ENCODE data around the gene SMPD4.
A peak's percentile ranks its signal among the peaks of the same experiment; 100 is the strongest.
"Not testable (repeated sequence)": the region's sequence is repeated elsewhere in the genome, so short reads cannot be mapped to it uniquely, and the experiment has no call there.

The SMPD4 gene, protein sequence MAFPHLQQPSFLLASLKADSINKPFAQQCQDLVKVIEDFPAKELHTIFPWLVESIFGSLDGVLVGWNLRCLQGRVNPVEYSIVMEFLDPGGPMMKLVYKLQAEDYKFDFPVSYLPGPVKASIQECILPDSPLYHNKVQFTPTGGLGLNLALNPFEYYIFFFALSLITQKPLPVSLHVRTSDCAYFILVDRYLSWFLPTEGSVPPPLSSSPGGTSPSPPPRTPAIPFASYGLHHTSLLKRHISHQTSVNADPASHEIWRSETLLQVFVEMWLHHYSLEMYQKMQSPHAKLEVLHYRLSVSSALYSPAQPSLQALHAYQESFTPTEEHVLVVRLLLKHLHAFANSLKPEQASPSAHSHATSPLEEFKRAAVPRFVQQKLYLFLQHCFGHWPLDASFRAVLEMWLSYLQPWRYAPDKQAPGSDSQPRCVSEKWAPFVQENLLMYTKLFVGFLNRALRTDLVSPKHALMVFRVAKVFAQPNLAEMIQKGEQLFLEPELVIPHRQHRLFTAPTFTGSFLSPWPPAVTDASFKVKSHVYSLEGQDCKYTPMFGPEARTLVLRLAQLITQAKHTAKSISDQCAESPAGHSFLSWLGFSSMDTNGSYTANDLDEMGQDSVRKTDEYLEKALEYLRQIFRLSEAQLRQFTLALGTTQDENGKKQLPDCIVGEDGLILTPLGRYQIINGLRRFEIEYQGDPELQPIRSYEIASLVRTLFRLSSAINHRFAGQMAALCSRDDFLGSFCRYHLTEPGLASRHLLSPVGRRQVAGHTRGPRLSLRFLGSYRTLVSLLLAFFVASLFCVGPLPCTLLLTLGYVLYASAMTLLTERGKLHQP

DNA sequence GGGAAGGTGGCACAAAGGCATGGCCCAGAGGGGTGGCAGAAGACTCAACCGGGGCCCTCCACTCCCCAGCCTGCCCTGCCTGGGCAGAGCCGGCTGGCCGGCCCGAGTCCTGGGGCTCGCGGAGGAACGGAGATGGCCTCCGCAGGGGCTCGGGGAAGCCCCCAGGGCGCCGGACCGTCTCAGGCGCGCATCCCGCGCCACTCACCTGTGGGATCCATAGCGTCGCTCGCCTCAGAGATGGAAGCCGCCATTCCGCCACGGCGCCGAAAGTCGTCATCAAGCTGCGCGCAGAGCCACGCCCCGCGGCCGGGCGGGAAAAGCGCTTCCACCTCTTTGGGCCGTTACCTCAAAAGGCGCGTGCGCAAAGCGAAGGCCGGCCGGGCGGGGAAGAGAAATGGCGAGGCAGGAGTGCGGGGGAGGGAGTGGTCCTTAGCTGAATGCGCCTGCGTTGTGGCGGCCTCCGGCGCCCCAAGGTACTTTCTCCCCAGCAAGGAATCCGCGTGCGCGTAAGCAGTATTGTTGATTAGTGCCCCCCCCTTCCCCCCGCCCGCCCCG lies at the start of gene SMPD4:
Gene SMPD4, minus strand, starts transcription at position 278 of the 555 bp plus-strand sequence. CDS start 5,010 bp downstream, outside the sequence.
- DNase-seq (ENCODE audit: low read depth in 2 of 2): peak; percentile 95 to 96

DNA sequence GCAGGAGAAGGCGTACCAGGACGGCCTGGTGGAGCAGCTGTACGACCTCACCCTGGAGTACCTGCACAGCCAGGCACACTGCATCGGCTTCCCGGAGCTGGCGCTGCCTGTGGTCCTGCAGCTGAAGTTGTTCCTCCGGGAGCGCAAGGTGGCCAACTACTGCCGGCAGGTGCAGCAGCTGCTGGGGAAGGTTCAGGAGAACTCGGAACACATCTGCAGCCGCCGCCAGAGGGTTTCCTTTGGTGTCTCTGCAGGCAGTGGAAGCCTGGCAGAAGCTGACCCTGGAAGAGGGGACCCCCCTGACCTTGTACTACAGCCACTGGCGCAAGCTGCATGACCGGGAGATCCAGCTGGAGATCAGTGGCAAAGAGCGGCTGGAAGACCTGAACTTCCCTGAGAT lies 49.5 kb upstream of the SMPD4 start:
- DNase-seq (ENCODE audit: low read depth in 2 of 2): not testable (repeated sequence)

DNA sequence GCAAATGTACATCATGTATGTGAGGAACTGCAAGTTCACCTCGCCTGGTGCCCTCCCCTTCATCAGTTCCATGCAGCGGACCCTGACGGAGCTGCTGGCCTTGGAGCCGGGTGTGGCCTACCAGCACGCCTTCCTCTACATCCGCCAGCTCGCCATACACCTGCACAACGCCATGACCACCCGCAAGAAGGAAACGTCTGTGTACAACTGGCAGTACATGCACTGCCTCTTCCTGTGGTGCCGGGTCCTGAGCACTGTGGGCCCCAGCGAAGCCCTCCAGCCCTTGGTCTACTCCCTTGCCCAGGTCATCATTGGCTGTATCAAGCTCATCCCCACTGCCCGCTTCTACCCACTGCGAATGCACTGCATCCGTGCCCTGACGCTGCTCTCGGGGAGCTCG lies 49.0 kb upstream of the SMPD4 start:
- DNase-seq (ENCODE audit: low read depth in 2 of 2): not testable (repeated sequence)

DNA sequence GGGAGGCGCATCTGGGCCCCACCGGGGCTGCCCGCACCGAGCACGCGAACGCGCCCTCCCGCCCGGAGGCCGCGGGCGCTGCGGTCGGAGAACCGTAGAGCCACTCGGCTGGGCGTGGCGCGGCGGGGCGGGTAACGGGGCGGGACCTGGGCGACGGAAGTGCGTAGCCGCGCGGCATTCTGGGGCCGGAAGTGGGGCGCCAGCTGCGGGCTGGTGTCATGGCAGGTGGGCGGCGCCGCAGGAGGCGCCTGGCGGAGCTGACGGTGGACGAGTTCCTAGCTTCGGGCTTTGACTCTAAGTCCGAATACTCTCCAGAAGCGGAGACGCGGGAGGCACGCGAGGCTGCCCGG lies 47.7 kb upstream of the SMPD4 start:
- peak in 1 of 2 donors; percentile 4 for DNase-seq (ENCODE audit: low read depth in 2 of 2)

DNA sequence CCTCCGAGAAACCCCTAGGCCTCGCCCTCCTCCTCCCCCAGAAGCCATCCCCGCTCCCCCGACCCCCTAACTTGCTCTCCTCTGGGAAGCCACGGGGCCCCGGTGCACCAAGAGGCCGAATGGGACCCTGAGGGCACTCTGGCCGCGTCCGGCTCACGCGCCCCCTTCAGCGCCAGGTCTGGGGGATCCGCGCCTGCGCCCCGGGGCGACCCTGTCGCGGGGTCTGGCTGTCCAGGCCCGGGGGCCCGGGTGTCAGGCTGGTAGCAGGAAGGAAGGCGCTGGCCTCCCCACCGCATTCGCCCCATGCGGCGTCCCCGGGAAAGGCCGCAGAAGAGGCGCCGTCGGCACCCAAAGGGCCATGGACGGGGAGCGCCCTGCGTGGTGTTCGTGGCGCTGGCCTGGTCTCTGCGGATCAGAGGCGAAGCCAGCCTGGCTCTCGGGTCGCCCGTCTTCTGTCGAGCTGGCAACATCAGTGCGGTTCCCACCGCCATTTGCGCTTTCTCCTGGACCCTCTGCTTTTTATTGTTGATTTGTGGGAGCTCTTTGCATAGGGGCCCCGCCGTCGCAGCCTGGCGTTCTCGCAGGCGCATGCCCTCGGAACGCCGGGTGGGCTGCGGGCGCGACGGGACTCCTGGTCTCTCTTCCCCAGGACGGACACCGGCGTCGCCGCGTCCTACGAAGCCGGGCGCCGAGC lies 47.2 kb upstream of the SMPD4 start:
- not testable (repeated sequence) for DNase-seq (ENCODE audit: low read depth in 2 of 2)

DNA sequence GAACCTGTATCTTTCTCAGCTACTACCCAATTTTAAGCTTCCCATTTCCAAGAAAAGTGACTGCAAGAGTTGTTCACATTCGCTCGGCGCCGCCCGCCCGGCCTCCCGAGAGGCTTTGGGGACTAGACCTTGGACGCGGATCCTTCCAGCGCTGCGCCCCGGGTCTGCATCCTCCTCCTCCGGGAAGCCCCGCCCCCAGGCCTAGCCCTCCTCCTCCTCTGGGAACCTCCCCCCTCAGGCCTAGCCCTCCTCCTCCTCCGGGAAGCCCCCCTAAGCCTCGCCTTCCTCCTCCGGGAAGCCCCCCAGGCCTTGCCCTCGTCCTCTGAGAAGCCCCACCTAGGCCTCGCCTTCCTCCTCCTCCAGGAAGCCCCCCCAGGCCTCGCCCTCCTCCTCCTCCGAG lies 46.6 kb upstream of the SMPD4 start:
- DNase-seq (ENCODE audit: low read depth in 2 of 2): not testable (repeated sequence)

DNA sequence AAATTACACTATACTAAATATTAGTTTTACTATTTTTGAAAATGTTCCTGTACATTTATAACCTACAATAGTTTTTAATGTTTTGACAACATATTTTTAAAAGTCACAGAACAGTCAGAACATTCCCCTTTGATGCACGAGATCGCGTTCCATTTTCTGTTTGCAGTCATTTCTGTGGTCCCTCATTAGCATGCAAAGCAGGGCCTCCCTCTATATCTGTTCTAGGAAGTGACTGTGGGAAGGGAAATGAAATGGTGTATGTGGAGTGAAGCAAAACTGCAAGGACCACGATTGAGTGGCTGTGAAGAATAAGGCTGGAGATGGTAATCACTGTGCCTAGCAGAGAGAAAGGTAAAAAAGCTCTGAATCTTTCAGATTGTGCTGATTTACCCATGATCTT lies 41.1 kb upstream of the SMPD4 start:
- DNase-seq (ENCODE audit: low read depth in 2 of 2): not testable (repeated sequence)

DNA sequence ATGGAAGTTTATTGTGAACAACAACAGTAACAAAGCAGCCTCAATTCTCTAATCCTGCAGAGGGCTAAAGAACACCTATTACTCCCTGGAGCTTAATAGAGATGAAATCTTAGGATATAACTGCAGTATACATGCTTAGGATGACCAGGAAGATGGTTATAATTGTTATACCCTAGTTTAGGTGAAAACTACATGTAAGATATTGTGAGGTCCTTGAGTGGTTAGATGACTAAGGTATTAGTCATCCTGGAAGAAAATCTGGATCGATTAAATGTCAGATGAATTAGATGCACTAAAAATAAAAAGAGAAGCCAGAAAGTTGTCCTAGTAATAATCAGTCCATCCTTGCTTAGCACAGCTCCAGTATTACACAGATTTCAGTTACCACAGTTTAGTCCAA lies 39.1 kb upstream of the SMPD4 start:
- not testable (repeated sequence) for DNase-seq (ENCODE audit: low read depth in 2 of 2)

DNA sequence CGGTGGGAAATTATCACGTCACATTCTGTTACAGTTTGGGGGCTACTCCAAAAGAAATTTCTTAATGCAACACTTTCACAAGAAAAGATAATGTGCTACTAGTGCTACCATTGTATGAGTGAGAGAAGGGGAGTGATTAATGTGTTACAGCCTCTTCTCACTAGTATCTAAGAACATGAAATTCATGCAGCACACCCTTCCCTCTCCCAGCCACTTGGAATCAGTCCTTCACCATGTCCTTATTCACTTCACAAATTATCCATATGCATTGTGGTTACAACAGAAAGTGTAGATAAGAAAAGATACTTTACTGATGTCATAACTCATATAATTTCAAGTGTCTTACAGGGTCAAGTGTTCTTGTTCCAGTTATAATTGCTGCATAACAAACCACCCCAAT lies 37.7 kb upstream of the SMPD4 start:
- DNase-seq (ENCODE audit: low read depth in 2 of 2): not testable (repeated sequence)

DNA sequence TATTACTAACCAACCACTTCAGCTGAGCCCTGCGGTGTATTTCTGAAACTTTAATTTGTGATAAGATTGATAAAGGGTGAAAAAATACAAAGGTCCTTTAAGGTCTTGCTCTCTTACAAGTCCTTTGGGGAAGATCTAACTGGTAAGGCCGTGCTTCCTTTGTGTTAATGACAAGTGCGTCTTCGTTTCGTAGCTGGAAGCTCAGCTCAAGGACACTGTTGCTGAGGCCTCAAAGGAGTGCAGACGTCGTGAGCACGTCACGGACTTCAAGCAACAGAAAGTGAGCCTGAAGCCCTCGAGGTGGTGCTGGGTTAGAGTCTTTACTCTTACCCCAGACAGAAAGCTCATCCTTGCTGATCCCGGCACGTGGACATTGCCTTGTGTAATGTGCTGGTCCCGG lies 25.6 kb upstream of the SMPD4 start:
- not testable (repeated sequence) for DNase-seq (ENCODE audit: low read depth in 2 of 2)

DNA sequence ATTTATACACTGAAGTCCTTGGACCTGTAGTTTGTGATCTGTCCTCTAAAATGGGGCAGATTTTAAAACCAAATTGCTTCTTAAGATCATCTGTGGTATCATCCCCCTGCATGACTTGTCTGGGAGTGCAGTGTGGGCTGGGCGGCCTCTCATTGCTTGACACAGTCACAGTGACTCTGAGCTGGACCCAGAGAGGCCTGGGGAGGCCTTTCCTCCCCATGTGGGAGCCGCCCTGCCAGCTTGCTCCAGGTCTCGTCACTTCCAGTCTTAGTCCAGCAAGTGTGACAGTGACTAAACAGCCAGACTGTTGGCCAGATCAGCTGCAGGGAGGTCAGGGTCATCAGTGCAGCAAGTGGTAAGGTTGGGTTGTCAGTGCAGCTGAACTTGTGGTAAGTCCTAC lies 21.7 kb upstream of the SMPD4 start:
- not testable (repeated sequence) for DNase-seq (ENCODE audit: low read depth in 2 of 2)

DNA sequence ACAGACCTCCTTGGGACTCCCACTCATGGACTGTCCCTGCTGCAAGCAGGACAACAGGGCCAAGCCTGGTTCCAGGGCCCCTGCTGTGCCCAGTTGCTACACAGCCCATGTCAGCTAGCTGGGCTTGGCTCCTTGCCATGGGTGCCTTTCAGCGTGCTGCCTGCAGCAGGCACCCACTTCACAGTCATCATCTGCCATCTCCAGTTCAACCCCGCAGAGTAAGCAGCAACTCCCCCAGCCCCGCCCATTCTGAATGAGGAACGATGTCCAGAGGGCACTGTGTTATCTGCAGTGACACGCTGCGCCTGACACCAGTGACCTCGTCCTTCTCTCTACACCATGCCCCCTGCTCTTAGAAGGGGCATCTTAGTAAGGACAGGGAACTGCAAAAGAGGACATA lies 21.1 kb upstream of the SMPD4 start:
- not testable (repeated sequence) for DNase-seq (ENCODE audit: low read depth in 2 of 2)

DNA sequence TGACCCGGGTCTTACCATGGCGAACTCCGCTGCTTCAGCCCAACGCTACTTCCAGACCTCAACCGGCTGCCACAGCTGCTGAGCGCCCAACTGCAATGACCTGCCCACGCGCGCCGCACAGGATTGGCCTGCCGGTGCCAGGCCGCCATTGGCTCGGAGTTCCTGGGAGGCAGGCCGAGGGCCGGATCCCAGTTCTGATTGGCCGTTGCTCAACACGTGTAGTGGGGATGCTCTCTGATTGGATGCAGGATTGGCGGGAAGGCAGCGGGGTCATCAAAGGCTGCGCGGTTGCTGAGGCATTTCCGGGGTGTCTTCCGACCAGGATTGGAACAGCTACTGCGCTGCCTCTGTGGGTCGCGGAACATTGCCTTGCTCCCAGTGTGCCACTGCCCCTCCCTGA lies 16.9 kb upstream of the SMPD4 start, which contains the start of gene TUBA3E:
Gene TUBA3E, minus strand, starts transcription at position 97 of the 400 bp plus-strand sequence. Its CDS starts 79 bp downstream, at position 18.
- no peak for DNase-seq (ENCODE audit: low read depth in 2 of 2)

DNA sequence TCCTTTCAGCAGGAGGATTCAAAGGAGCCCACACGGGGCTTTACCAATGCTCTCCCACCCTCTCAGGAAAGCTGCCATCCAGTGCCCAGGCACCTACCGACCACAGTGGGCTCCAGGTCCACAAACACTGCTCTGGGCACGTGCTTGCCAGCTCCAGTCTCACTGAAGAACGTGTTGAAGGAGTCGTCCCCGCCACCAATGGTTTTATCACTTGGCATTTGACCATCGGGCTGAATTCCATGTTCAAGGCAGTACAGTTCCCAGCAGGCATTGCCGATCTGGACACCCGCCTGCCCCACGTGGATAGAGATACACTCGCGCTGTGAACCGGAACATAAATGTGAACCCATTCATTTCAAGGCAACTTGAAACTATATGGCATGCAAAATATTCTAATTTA lies 14.7 kb upstream of the SMPD4 start:
- not testable (repeated sequence) for DNase-seq (ENCODE audit: low read depth in 2 of 2)

DNA sequence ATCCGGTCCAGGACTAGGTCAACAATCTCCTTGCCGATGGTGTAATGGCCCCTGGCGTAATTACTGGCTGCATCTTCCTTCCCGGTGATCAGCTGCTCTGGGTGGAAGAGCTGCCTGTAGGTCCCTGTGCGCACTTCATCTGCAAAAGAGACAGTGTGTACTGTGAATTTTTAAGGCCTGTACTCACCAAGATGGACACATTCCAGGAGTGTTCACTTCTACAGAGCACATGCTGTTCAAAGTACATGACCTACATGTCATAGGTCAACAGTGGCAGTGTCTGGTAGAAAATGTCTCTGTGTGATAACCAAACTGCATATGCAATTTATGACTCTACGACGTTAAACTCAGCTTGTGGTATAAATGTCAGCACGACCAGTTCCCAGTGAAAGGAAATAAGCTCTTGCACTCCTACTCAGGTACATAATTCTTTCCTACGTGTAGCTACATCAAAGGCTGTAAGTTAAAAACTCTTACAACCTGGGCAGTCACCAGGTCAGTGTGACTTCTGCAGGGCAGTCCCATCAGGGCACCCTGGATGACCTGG lies 13.8 kb upstream of the SMPD4 start:
- DNase-seq (ENCODE audit: low read depth in 2 of 2): not testable (repeated sequence)

DNA sequence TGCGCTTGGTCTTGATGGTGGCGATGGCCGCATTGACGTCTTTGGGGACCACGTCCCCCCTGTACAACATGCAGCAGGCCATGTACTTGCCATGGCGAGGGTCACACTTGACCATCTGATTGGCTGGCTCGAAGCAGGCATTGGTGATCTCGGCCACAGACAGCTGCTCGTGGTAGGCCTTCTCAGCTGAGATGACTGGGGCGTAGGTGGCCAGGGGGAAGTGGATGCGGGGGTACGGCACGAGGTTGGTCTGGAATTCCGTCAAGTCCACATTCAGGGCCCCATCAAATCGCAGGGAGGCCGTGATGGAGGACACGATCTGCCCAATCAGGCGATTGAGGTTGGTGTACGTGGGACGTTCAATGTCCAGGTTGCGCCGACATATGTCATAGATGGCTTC lies 12.4 kb upstream of the SMPD4 start:
- not testable (repeated sequence) for DNase-seq (ENCODE audit: low read depth in 2 of 2)

DNA sequence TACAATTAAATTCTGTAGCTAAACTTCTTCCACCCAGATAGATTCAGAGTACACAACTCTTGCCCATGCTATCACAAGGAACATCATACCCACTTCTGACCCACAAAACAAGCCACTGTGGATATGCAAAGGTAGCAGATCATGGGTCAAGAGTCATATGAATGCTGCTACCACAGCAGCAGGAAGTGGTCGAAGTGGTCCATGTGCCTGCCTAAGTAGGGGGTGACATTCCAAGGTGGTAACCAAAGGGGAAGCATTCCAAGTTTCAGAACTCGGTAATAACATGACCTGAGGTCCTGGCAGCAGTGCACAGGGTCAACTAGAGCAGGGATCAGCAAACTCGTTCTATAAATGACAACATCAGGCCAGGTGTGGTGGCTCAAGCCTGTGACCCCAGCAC lies 11.0 kb upstream of the SMPD4 start:
- DNase-seq (ENCODE audit: low read depth in 2 of 2): not testable (repeated sequence)

DNA sequence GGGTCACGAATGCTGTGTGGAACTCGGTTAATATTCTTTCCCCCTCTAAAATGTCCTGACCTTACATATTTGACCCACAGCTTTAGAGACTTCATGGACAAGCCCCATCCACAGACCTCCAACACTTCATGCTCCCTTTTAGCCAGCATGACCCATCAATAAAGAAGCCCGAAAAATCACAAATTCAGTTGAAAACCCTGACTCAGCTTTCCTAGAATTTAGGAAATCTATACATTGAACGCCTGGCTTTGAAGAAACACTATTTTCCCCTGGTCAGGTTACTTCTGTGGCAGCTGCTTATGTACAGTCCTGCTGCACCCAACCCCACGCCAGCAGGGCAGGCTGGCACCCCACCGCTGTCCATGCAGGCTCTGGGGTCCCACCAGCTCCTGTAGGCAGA lies 9.9 kb upstream of the SMPD4 start:
- DNase-seq (ENCODE audit: low read depth in 2 of 2): not testable (repeated sequence)

DNA sequence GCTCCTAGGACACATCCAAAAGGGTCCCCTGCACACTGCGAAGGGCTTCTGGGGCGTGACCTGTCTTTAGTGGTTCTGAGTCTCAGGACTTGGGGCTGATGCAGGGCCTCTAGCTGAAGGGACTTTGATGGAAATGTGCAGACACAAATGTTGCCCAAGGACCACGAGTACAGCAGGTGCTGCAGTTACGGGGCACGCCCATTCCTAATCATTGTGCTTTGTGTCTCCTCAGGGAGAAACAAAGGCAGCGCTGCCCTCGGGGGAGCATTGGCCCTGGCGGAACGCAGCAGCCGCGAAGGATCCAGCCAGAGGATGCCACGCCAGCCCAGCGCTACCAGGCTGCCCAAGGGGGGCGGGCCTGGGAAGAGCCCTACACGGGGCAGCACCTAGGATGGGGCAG lies 8.8 kb upstream of the SMPD4 start:
- DNase-seq (ENCODE audit: low read depth in 2 of 2): no peak

DNA sequence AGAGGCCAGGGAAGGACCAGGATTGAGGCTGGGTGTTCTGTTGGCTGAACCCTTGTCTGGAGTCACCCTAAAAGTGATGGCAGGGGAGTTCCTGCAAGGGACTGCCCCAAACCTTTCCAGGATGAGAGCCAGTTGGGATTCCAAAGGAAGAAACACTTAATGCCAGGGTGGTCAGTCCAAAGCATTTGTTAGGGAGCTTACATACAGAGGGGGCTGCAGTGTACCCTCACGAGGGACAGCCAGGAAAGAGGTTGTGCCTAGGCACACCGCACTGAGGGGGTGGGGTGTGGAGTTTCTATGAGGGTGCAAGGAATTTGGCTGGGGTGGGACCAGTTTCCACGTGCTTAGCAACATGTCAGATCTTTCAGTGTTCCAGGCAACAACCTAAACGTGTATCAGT lies 7.6 kb upstream of the SMPD4 start:
- DNase-seq (ENCODE audit: low read depth in 2 of 2): not testable (repeated sequence)

Data from stimulated activated CD8-positive, alpha-beta memory T cell treated with anti-CD3 and anti-CD28 coated beads, Interleukin-15, amount 100 ng/mL, for 48 hours (primary cell).